Measurements from ENCODE around the gene GJB4.
"Not testable (repeated sequence)": the region's sequence is repeated elsewhere in the genome, so short reads cannot be mapped to it uniquely, and the experiment has no call there.

The GJB4 gene

DNA sequence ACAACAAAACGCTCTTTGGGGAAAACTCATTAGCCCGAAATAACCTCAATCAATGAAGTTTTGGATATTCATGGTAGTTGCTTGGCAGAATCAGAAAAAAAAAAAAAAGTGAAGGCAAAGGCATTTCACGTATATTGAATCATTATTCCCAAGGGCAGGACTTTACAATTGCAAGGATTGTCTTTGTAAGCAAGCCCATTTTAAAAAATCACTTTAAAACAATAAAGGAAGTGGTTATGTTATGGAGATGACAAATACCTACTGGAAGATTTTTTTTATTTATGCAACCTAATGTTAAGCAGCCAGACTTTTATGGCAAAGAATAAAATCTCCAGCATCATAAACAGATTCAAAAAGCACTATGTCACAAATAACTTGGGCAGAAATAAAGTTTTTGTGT lies 9.3 kb downstream of the GJB4 start:
- H3K4me3 ChIP-seq (ENCODE audit: low read depth, low read length) = no peak overlapping the region
- TF ChIP-seq MYC (IDR thresholded peaks at IDR 0.05; ENCODE audit: low read depth, low read length) = no peak
- TF ChIP-seq POLR2A (IDR thresholded peaks at IDR 0.05; ENCODE audit: extremely low read depth, insufficient read length) = no peak
- TF ChIP-seq, protein P1, sequence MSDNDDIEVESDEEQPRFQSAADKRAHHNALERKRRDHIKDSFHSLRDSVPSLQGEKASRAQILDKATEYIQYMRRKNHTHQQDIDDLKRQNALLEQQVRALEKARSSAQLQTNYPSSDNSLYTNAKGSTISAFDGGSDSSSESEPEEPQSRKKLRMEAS (IDR thresholded peaks at IDR 0.05; ENCODE audit: low read depth, low read length) = no peak
- TF ChIP-seq, protein P2, sequence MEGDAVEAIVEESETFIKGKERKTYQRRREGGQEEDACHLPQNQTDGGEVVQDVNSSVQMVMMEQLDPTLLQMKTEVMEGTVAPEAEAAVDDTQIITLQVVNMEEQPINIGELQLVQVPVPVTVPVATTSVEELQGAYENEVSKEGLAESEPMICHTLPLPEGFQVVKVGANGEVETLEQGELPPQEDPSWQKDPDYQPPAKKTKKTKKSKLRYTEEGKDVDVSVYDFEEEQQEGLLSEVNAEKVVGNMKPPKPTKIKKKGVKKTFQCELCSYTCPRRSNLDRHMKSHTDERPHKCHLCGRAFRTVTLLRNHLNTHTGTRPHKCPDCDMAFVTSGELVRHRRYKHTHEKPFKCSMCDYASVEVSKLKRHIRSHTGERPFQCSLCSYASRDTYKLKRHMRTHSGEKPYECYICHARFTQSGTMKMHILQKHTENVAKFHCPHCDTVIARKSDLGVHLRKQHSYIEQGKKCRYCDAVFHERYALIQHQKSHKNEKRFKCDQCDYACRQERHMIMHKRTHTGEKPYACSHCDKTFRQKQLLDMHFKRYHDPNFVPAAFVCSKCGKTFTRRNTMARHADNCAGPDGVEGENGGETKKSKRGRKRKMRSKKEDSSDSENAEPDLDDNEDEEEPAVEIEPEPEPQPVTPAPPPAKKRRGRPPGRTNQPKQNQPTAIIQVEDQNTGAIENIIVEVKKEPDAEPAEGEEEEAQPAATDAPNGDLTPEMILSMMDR (IDR thresholded peaks at IDR 0.05; ENCODE audit: low read depth, low read length) = no peak
- DNase-seq (ENCODE audit: low read depth) = no peak

DNA sequence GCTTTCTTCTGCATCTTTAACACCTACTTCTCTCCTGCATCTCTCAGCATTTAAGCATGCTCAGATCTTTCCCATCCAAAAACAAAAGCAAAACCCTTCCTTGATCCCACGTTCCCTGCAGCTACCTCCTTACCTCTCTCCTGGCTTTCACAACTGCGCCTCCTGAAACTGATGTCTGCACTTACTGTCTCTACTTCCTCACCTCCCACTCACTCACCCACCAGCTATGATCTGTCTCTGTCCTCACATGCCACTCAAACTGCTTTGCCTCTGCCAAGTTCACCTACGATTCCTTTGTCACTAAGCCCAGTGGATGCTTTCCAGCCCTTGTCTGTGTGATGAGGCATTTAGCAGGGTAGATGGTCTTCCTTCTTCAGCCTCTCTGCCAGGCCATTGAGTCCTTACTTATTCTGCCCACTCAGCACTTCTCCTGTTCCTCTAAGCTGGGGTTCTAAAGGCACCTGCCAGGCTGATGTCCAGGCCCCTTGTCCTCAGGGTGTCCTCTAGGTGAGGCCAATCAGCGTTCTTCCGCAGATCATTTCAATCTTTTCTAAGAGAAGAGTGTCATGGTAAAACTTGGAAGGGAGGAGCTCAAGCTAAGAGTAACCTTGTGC lies 11.5 kb downstream of the GJB4 start:
- no peak overlapping the region for H3K4me3 ChIP-seq (ENCODE audit: low read depth, low read length)
- TF ChIP-seq POLR2A (IDR thresholded peaks at IDR 0.05; ENCODE audit: extremely low read depth, insufficient read length) (no peak), MYC (IDR thresholded peaks at IDR 0.05; ENCODE audit: low read depth, low read length) (no peak)
- TF ChIP-seq, protein P1 (IDR thresholded peaks at IDR 0.05; ENCODE audit: low read depth, low read length) = no peak
- TF ChIP-seq, protein P2 (IDR thresholded peaks at IDR 0.05; ENCODE audit: low read depth, low read length) = no peak
- DNase-seq (ENCODE audit: low read depth) = no peak

DNA sequence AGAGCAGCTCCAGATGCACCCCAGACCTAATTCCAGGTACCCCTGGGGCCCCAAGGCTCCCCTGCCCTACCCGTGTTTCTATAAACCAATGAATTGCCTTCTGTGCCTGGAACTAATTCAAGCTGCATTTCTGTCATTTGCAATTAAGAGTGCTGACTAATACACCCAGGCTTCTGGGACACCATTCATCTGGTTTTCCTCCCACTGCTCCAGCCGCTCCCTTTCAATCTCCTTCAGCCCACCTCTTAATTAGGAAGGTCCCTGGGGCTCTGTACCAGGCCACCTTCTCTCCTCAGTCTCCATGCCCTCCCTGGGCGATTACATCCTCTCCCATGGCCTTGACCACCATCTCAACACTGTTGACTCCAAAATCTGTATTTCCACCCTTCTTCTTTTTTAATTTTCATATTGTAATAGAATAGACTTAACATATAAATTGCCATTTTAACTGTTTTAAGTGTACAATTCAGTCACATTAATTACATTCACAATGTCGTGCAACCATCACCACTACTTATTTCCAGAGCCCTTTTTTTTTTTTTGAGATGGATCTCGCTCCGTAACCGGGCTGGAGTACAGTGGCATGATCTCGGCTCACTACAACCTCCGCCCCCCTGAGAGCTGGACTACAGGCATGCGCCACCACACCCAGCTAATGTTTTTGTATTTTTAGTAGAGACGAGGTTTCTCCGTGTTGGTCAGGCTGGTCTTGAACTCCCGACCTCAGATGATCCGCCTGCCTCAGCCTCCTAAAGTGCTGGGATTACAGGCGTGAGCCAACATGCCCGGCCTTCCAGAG lies 12.2 kb downstream of the GJB4 start:
- TF ChIP-seq MYC (IDR thresholded peaks at IDR 0.05; ENCODE audit: low read depth, low read length) = no peak
- TF ChIP-seq, protein P2 (IDR thresholded peaks at IDR 0.05; ENCODE audit: low read depth, low read length) = no peak
- H3K4me3 ChIP-seq (ENCODE audit: low read depth, low read length) = no peak overlapping the region
- no peak for DNase-seq (ENCODE audit: low read depth)

DNA sequence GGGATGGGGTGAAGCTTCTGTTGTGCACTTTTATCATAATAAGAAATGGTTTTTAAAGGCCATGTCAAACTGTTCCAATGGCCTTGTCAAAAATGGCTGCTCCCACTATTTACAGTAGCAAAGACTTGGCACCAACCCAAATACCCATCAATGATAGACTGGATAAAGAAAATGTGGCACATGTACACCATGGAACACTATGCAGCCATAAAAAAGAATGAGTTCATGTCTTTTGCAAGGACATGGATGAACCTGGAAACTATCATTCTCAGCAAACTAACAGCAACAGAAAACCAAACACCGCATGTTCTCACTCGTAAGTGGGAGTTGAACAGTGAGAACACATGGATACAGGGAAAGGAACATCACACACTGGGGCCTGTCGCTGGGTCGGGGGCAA lies 13.6 kb downstream of the GJB4 start:
- not testable (repeated sequence) for DNase-seq (ENCODE audit: low read depth); H3K4me3 ChIP-seq (ENCODE audit: low read depth, low read length)

DNA sequence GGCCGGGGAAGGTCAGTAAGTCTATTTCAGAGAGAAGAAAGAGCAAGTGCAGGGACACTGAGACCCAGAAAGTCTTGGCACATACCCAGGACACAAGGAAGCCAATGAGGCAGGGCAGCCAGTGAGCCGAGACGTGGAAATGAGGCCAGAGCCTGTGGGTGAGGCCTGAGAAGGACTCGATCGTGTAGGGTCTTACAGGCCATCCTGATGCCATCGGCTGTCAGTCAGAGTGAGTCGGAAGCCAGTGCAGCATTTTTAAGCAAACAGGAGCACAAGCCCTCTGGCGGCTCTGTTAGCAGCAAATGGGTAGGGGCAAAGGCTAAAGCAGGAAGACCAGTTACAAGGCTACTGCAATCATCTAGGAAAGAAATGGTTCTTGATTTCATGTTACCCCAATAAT lies 15.4 kb downstream of the GJB4 start:
- no peak overlapping the region for H3K4me3 ChIP-seq (ENCODE audit: low read depth, low read length)
- TF ChIP-seq POLR2A (IDR thresholded peaks at IDR 0.05; ENCODE audit: extremely low read depth, insufficient read length) = no peak
- no peak for DNase-seq (ENCODE audit: low read depth)

DNA sequence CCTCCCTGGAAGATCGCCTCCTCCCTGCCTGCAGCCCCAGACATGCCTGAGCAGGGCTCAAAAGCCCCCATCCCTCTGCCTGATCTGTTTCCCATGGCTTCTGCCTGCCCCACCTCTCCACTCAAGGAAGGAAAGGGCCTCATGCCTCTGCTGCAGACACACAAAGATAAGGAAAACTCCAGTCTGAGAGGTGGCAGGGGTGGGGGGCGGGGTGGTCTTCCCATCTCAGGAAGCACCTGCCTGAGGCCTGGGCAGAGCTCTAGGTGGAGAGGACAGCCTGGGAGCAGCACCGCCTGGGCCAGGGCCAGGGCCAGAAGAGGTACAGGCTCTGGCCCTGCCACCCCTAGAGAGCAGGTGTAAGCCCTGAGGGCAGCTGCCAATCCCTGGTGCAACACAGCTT lies 17.4 kb downstream of the GJB4 start:
- TF ChIP-seq, protein P2 (IDR thresholded peaks at IDR 0.05; ENCODE audit: low read depth, low read length) = no peak
- TF ChIP-seq POLR2A (IDR thresholded peaks at IDR 0.05; ENCODE audit: extremely low read depth, insufficient read length) = no peak
- TF ChIP-seq, protein P1 (IDR thresholded peaks at IDR 0.05; ENCODE audit: low read depth, low read length) = no peak
- no peak for TF ChIP-seq MYC (IDR thresholded peaks at IDR 0.05; ENCODE audit: low read depth, low read length)
- H3K4me3 ChIP-seq (ENCODE audit: low read depth, low read length) = no peak overlapping the region
- DNase-seq (ENCODE audit: low read depth) = no peak

Data from NB4 (cell line).